ENCODE results near the gene GSG1L. TPM values are rescaled to one million over a fixed set of nuclear protein-coding genes. Genes with fewer than 3 reads are reported as not detected.

GSG1L gene
- total and polyA plus RNA-seq, 12 donors = 0.11 TPM; not detected in 11

- WGBS, 4 donors = 66 to 85% (median 73%) methylated on average over 4 to 12 of the region's 12 CpGs
These were observed 28.1 kb upstream of the GSG1L start for GRCh38 chr16:28091656-28092055.

GRCh38 chr16:28090646-28091377 lies 27.3 kb upstream of the GSG1L start:
- intact Hi-C loops (cut with DNase I) = no loop called here
- no peak overlapping the region for H3K4me3 ChIP-seq
- H3K27ac ChIP-seq = no peak overlapping the region
- DNase-seq = peak in 2 of 7 donors; percentile 8 to 17
- 63 to 78% (median 71%) methylated on average over 8 to 19 of the region's 19 CpGs for WGBS, 4 donors
- no peaks in the 10 kb centered on the region for H3K4me1 ChIP-seq (replicated peaks in 1 of 2)
- H3K27me3 ChIP-seq = no peaks in the 10 kb centered on the region
- TF ChIP-seq CTCF (IDR thresholded peaks at IDR 0.05) (no peak), POLR2A (IDR thresholded peaks at IDR 0.05) (no peak)
- H3K36me3 ChIP-seq (replicated peaks in 1 of 2) = no peaks in the 10 kb centered on the region
- H3K9me3 ChIP-seq (replicated peaks in 1 of 3) = no peaks in the 10 kb centered on the region

More at GRCh38 chr16:28091656-28092055, 28.1 kb upstream of the GSG1L start:
- no peak for DNase-seq
- Histone ChIP-seq H3K36me3 (replicated peaks in 1 of 2) (no peaks in the 10 kb centered on the region), H3K9me3 (replicated peaks in 1 of 3) (no peaks in the 10 kb centered on the region), H3K4me1 (replicated peaks in 1 of 2) (no peaks in the 10 kb centered on the region), H3K27ac (no peak overlapping the region), H3K4me3 (no peak overlapping the region), H3K27me3 (no peaks in the 10 kb centered on the region)
- intact Hi-C loops (cut with DNase I) = no loop called here
- no peak for TF ChIP-seq CTCF (IDR thresholded peaks at IDR 0.05)

- no peak for DNase-seq
- WGBS, 4 donors = 78 to 89% (median 82%) methylated on average over 6 to 7 of the region's 7 CpGs
These were observed 26.5 kb upstream of the GSG1L start for GRCh38 chr16:28089992-28090365.

More at GRCh38 chr16:28089992-28090365, 26.5 kb upstream of the GSG1L start:
- H3K4me3 ChIP-seq = no peak overlapping the region
- no peak for TF ChIP-seq POLR2A (IDR thresholded peaks at IDR 0.05)
- no peak for TF ChIP-seq CTCF (IDR thresholded peaks at IDR 0.05)
- no peak overlapping the region for H3K27ac ChIP-seq
- H3K9me3 ChIP-seq (replicated peaks in 1 of 3) = no peaks in the 10 kb centered on the region
- no peaks in the 10 kb centered on the region for H3K4me1 ChIP-seq (replicated peaks in 1 of 2)
- intact Hi-C loops (cut with DNase I) = no loop called here
- H3K27me3 ChIP-seq = no peaks in the 10 kb centered on the region
- no peaks in the 10 kb centered on the region for H3K36me3 ChIP-seq (replicated peaks in 1 of 2)

Measured in adrenal gland (tissue), 12 donors.